HG03520 (cell line): ENCODE measurements around the gene RESP18.
"Not testable (repeated sequence)": the region's sequence is repeated elsewhere in the genome, so short reads cannot be mapped to it uniquely, and the experiment has no call there.

Experiments
- ATAC-seq: cut with Tn5 transposase; IDR thresholded peaks from one replicate; pipeline ENCODE4 v1.9.1; 2021; ENCODE audit warnings: mild to moderate bottlenecking, moderate library complexity; ENCODE audit not compliant: unreplicated experiment

Gene RESP18

GRCh38 chr2:219325657-219326315, 6.8 kb downstream of the RESP18 start:
- no peak for ATAC-seq

GRCh38 chr2:219325136-219325535, 7.4 kb downstream of the RESP18 start:
- ATAC-seq = no peak

GRCh38 chr2:219323434-219323833, 9.1 kb downstream of the RESP18 start:
- no peak for ATAC-seq

GRCh38 chr2:219314804-219315468, 17.6 kb downstream of the RESP18 start:
- no peak for ATAC-seq

- ATAC-seq = not testable (repeated sequence)
These were observed 19.8 kb downstream of the RESP18 start for GRCh38 chr2:219312683-219313263.

GRCh38 chr2:219309278-219309677, 23.3 kb downstream of the RESP18 start, which contains the start of gene PTPRN:
PTPRN (minus strand) TSS chr2:219309401; CDS start chr2:219309332, 69 bp downstream.
- ATAC-seq = no peak

- ATAC-seq = no peak
These were observed 24.1 kb downstream of the RESP18 start for GRCh38 chr2:219308142-219309101.

GRCh38 chr2:219306047-219306446, 26.5 kb downstream of the RESP18 start:
- ATAC-seq = no peak

GRCh38 chr2:219304223-219304622, 28.3 kb downstream of the RESP18 start:
- no peak for ATAC-seq

GRCh38 chr2:219302412-219302968, 30.1 kb downstream of the RESP18 start:
- no peak for ATAC-seq

- ATAC-seq = no peak
These were observed 32.5 kb downstream of the RESP18 start for GRCh38 chr2:219300022-219300421.

- no peak for ATAC-seq
These were observed 33.2 kb downstream of the RESP18 start for GRCh38 chr2:219299372-219299760.

GRCh38 chr2:219298759-219299371, 33.7 kb downstream of the RESP18 start:
- peak; percentile 43 for ATAC-seq

- ATAC-seq = no peak
These were observed 34.6 kb downstream of the RESP18 start for GRCh38 chr2:219297766-219298456.

GRCh38 chr2:219296631-219297391, 35.7 kb downstream of the RESP18 start:
- ATAC-seq = no peak

- no peak for ATAC-seq
These were observed 36.4 kb downstream of the RESP18 start for GRCh38 chr2:219296142-219296541.

GRCh38 chr2:219294356-219295351, 37.9 kb downstream of the RESP18 start:
- peak; percentile 92 for ATAC-seq
